Adrenal gland (tissue), 19 donors: ENCODE data around the gene CLEC2A. TPM values are rescaled to one million over a fixed set of nuclear protein-coding genes. Genes with fewer than 3 reads are reported as not detected.
"Not testable (repeated sequence)": the region's sequence is repeated elsewhere in the genome, so short reads cannot be mapped to it uniquely, and the experiment has no call there.

Experiments
- DNase-seq, 7 donors: peaks; one replicate each; pipeline ENCODE4 v3.0.0-alpha.2; 2019 to 2020
- H3K27ac ChIP-seq, 5 donors: fragments of 200-600 bp; sonication (generic) in 4 of 5; 1 replicate in 3 of 5; 2 replicates in 2 of 5; pipeline versions ENCODE4 v1.5.1 to v1.8.0; 2016 to 2020; ENCODE audit warnings: mild to moderate bottlenecking in 1 of 5
- H3K27me3 ChIP-seq: fragments of 200-600 bp; 2 replicates; pipeline ENCODE4 v1.8.0; 2021
- H3K36me3 ChIP-seq, 2 donors: fragments of 200-600 bp; replicated peaks in 1 of 2; 1 replicate in 1 of 2; 2 replicates in 1 of 2; pipeline versions ENCODE4 v1.5.1 to v1.8.0; 2018 to 2022
- H3K4me1 ChIP-seq, 2 donors: fragments of 200-600 bp; replicated peaks in 1 of 2; 1 replicate in 1 of 2; 2 replicates in 1 of 2; pipeline versions ENCODE4 v1.5.1 to v1.8.0; 2018 to 2021
- H3K4me3 ChIP-seq, 4 donors: fragments of 200-600 bp; sonication (generic) in 3 of 4; one replicate each; pipeline ENCODE4 v1.5.1; 2016 to 2018
- H3K9me3 ChIP-seq, 3 donors: fragments of 200-600 bp; sonication (generic) in 1 of 3; replicated peaks in 1 of 3; 1 replicate in 2 of 3; 2 replicates in 1 of 3; pipeline versions ENCODE4 v1.5.1 to v1.8.0; 2016 to 2021
- CTCF ChIP-seq, 6 experiments: fragments of 450-650 bp in 4 of 6; fragments of 200-600 bp in 2 of 6; sonication (generic) in 1 of 6; IDR thresholded peaks; 1 replicate in 5 of 6; 2 replicates in 1 of 6; pipeline versions ENCODE4 v1.5.1 to v1.8.0; 2016 to 2021; ENCODE audit warnings: antibody characterized with exemption in 6 of 6, mild to moderate bottlenecking in 2 of 6, moderate library complexity in 1 of 6
- POLR2A ChIP-seq, 2 donors: fragments of 450-650 bp; IDR thresholded peaks; one replicate each; pipeline ENCODE4 v1.6.1; 2017; ENCODE audit warnings: antibody characterized with exemption in 2 of 2, mild to moderate bottlenecking in 2 of 2, moderate library complexity in 1 of 2
- WGBS, 4 donors: extraction: QIAGEN DNeasy Blood & Tissue Kit in 2 of 4; methylation state at CpG; one replicate each; pipeline versions ENCODE4 v1.1.5 to v1.1.7; 2013 to 2017; 5-methylcytosine and 5-hydroxymethylcytosine counted together
- intact Hi-C, 2 donors: fragments of 100-400 bp; cut with DNase I; formaldehyde crosslinking; loops; one replicate each; pipeline versions ENCODE4 v1.14.1 to v1.15.0; 2022 to 2023
- long read RNA-seq, 10 donors: library from polyadenylated mRNA in 3 of 10; unstranded in 2 of 10; stranded (forward) in 1 of 10; transcript quantifications; one replicate each; pipeline ENCODE4 v2.0.0 and lab custom pipeline, GENCODE V29; 2021 to 2026
- polyA plus RNA-seq, 3 donors: library from polyadenylated mRNA; stranded (reverse); fragments of 200-250 nt in 2 of 3; fragments of 350-450 nt in 1 of 3; fragmentation: Illumina TruSeq in 1 of 3; extraction: RNeasy Lipid Tissue Mini Kit (QIAGEN cat#74804) in 1 of 3; gene quantifications; one replicate each; pipeline ENCODE4 v1.2.3, GENCODE V29; 2013 to 2014
- total RNA-seq, 9 donors: library from RNA; depleted of rRNA in 4 of 9; stranded (reverse); fragments of >200 nt in 4 of 9; fragments of 120-200 nt in 1 of 9; fragmentation: NEBNext Ultra II Directional in 1 of 9; extraction: Animal tissue kit (Norgen Biotek cat#: 25700) in 1 of 9; gene quantifications; one replicate each; pipeline versions ENCODE4 v1.1.0 to v1.2.4, GENCODE V29; 2013 to 2023
- donor health status: healthy with polysubstance abuse.
- donor health status: Bipolar disorder and iron deficiency.
- donor health status: DM: yes; HTN: yes; CAD: no.
- donor health status: DM: no; HTN: no; CAD: no.
- donor health status: DM: no; HTN: no; CAD: no.
- donor health status: DM: yes; HTN: yes; CAD: no.

The CLEC2A gene
- total RNA-seq (not detected), polyA plus RNA-seq (not detected)
- long read RNA-seq, donor 1, result 0 reads
- long read RNA-seq, donor 2, result 0 reads
- long read RNA-seq, donor 3, result 0 reads
- long read RNA-seq, donor 4, result 0 reads
- long read RNA-seq, donor 5, result 0 reads
- long read RNA-seq, donor 6, result 0 reads
- long read RNA-seq, donor 7, result 0 reads
- long read RNA-seq, donor 8, result 0 reads
- long read RNA-seq, donor 9, result 0 reads
- long read RNA-seq, donor 10, result 0 reads

- Histone ChIP-seq H3K4me1 (no peaks in the 10 kb centered on the region), H3K9me3 (no peaks in the 10 kb centered on the region), H3K27me3 (no peaks in the 10 kb centered on the region), H3K36me3 (no peaks in the 10 kb centered on the region), H3K4me3 (no peak within 1 kb of the TSS), H3K27ac (no peak within 1 kb of the TSS)
- WGBS, 4 donors, result 77 to 84% (median 81%) methylated on average over 6 of the region's 6 CpGs
- no peak for DNase-seq
- TF ChIP-seq CTCF (IDR thresholded peaks at IDR 0.05) (no peak), POLR2A (IDR thresholded peaks at IDR 0.05) (no peak)
- intact Hi-C loops, result no loop called here
These were observed at the start of gene CLEC2A for GRCh38 chr12:9932270-9932669. Gene CLEC2A, minus strand, starts transcription at chr12:9932370. Its CDS starts 41 bp downstream, at chr12:9932329.

GRCh38 chr12:9980126-9980525, 48.0 kb upstream of the CLEC2A start:
- TF ChIP-seq POLR2A (IDR thresholded peaks at IDR 0.05) (no peak), CTCF (IDR thresholded peaks at IDR 0.05) (no peak)
- Histone ChIP-seq H3K4me1 (no peaks in the 10 kb centered on the region), H3K27me3 (no peaks in the 10 kb centered on the region), H3K27ac (no peak overlapping the region), H3K36me3 (no peaks in the 10 kb centered on the region), H3K9me3 (no peaks in the 10 kb centered on the region), H3K4me3 (no peak overlapping the region)
- 53 to 70% (median 63%) methylated on average over 3 of the region's 3 CpGs for WGBS, 4 donors
- intact Hi-C loops, result no loop called here
- DNase-seq, result no peak

GRCh38 chr12:9977916-9978315, 45.7 kb upstream of the CLEC2A start:
- TF ChIP-seq CTCF (IDR thresholded peaks at IDR 0.05), result no peak
- no peak for TF ChIP-seq POLR2A (IDR thresholded peaks at IDR 0.05)
- no peak overlapping the region for H3K4me3 ChIP-seq
- no peak overlapping the region for H3K27ac ChIP-seq
- H3K9me3 ChIP-seq, result no peaks in the 10 kb centered on the region
- H3K36me3 ChIP-seq, result no peaks in the 10 kb centered on the region
- DNase-seq, result no peak
- H3K27me3 ChIP-seq, result no peaks in the 10 kb centered on the region
- no peaks in the 10 kb centered on the region for H3K4me1 ChIP-seq
- intact Hi-C loops, result no loop called here

GRCh38 chr12:9976626-9977025, 44.5 kb upstream of the CLEC2A start:
- H3K4me1 ChIP-seq, H3K27ac ChIP-seq, H3K27me3 ChIP-seq, DNase-seq, intact Hi-C loops, H3K9me3 ChIP-seq, H3K4me3 ChIP-seq, H3K36me3 ChIP-seq: not testable (repeated sequence)
- 45 to 56% (median 47%) methylated on average over 5 of the region's 5 CpGs for WGBS, 4 donors

- H3K27me3 ChIP-seq, result no peaks in the 10 kb centered on the region
- H3K27ac ChIP-seq, result no peak overlapping the region
- no peaks in the 10 kb centered on the region for H3K4me1 ChIP-seq
- H3K36me3 ChIP-seq, result no peaks in the 10 kb centered on the region
- DNase-seq, result no peak
- WGBS, 4 donors, result 75 to 89% (median 84%) methylated on average over 2 of the region's 2 CpGs
- intact Hi-C loops, result no loop called here
- H3K4me3 ChIP-seq, result no peak overlapping the region
- H3K9me3 ChIP-seq, result no peaks in the 10 kb centered on the region
- TF ChIP-seq CTCF (IDR thresholded peaks at IDR 0.05), result no peak
- no peak for TF ChIP-seq POLR2A (IDR thresholded peaks at IDR 0.05)
These were observed 43.4 kb upstream of the CLEC2A start for GRCh38 chr12:9975614-9976013.

GRCh38 chr12:9974731-9975130, 42.6 kb upstream of the CLEC2A start:
- 83 to 96% (median 88%) methylated on average over 2 of the region's 2 CpGs for WGBS, 4 donors
- H3K27ac ChIP-seq, H3K9me3 ChIP-seq, intact Hi-C loops, DNase-seq, H3K27me3 ChIP-seq, H3K4me1 ChIP-seq, H3K4me3 ChIP-seq, H3K36me3 ChIP-seq: not testable (repeated sequence)
